ENCODE results near the gene IFT80. TPM values are rescaled to one million over a fixed set of nuclear protein-coding genes. Genes with fewer than 3 reads are reported as not detected.

The IFT80 gene
- total and polyA plus RNA-seq, 9 of the 15 experiments (the other 6 are each of a cell fraction or from before 2014, with no cell fraction given) = 6.7 to 21.1 (median 16.4) TPM

GRCh38 chr3:160210799-160211221, 188.2 kb downstream of the IFT80 start (continued):
- TF ChIP-seq, protein P1, sequence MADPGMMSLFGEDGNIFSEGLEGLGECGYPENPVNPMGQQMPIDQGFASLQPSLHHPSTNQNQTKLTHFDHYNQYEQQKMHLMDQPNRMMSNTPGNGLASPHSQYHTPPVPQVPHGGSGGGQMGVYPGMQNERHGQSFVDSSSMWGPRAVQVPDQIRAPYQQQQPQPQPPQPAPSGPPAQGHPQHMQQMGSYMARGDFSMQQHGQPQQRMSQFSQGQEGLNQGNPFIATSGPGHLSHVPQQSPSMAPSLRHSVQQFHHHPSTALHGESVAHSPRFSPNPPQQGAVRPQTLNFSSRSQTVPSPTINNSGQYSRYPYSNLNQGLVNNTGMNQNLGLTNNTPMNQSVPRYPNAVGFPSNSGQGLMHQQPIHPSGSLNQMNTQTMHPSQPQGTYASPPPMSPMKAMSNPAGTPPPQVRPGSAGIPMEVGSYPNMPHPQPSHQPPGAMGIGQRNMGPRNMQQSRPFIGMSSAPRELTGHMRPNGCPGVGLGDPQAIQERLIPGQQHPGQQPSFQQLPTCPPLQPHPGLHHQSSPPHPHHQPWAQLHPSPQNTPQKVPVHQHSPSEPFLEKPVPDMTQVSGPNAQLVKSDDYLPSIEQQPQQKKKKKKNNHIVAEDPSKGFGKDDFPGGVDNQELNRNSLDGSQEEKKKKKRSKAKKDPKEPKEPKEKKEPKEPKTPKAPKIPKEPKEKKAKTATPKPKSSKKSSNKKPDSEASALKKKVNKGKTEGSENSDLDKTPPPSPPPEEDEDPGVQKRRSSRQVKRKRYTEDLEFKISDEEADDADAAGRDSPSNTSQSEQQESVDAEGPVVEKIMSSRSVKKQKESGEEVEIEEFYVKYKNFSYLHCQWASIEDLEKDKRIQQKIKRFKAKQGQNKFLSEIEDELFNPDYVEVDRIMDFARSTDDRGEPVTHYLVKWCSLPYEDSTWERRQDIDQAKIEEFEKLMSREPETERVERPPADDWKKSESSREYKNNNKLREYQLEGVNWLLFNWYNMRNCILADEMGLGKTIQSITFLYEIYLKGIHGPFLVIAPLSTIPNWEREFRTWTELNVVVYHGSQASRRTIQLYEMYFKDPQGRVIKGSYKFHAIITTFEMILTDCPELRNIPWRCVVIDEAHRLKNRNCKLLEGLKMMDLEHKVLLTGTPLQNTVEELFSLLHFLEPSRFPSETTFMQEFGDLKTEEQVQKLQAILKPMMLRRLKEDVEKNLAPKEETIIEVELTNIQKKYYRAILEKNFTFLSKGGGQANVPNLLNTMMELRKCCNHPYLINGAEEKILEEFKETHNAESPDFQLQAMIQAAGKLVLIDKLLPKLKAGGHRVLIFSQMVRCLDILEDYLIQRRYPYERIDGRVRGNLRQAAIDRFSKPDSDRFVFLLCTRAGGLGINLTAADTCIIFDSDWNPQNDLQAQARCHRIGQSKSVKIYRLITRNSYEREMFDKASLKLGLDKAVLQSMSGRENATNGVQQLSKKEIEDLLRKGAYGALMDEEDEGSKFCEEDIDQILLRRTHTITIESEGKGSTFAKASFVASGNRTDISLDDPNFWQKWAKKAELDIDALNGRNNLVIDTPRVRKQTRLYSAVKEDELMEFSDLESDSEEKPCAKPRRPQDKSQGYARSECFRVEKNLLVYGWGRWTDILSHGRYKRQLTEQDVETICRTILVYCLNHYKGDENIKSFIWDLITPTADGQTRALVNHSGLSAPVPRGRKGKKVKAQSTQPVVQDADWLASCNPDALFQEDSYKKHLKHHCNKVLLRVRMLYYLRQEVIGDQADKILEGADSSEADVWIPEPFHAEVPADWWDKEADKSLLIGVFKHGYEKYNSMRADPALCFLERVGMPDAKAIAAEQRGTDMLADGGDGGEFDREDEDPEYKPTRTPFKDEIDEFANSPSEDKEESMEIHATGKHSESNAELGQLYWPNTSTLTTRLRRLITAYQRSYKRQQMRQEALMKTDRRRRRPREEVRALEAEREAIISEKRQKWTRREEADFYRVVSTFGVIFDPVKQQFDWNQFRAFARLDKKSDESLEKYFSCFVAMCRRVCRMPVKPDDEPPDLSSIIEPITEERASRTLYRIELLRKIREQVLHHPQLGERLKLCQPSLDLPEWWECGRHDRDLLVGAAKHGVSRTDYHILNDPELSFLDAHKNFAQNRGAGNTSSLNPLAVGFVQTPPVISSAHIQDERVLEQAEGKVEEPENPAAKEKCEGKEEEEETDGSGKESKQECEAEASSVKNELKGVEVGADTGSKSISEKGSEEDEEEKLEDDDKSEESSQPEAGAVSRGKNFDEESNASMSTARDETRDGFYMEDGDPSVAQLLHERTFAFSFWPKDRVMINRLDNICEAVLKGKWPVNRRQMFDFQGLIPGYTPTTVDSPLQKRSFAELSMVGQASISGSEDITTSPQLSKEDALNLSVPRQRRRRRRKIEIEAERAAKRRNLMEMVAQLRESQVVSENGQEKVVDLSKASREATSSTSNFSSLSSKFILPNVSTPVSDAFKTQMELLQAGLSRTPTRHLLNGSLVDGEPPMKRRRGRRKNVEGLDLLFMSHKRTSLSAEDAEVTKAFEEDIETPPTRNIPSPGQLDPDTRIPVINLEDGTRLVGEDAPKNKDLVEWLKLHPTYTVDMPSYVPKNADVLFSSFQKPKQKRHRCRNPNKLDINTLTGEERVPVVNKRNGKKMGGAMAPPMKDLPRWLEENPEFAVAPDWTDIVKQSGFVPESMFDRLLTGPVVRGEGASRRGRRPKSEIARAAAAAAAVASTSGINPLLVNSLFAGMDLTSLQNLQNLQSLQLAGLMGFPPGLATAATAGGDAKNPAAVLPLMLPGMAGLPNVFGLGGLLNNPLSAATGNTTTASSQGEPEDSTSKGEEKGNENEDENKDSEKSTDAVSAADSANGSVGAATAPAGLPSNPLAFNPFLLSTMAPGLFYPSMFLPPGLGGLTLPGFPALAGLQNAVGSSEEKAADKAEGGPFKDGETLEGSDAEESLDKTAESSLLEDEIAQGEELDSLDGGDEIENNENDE (IDR thresholded peaks at IDR 0.05; ENCODE audit: low read depth, low read length) = no peak
- TF ChIP-seq SIN3A (IDR thresholded peaks at IDR 0.05; ENCODE audit: borderline replicate concordance in 2 of 2, control insufficient read depth in 1 of 2, low read depth in 2 of 2, low read length in 2 of 2) = no peak
- TF ChIP-seq, protein P2, sequence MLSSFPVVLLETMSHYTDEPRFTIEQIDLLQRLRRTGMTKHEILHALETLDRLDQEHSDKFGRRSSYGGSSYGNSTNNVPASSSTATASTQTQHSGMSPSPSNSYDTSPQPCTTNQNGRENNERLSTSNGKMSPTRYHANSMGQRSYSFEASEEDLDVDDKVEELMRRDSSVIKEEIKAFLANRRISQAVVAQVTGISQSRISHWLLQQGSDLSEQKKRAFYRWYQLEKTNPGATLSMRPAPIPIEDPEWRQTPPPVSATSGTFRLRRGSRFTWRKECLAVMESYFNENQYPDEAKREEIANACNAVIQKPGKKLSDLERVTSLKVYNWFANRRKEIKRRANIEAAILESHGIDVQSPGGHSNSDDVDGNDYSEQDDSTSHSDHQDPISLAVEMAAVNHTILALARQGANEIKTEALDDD (IDR thresholded peaks at IDR 0.05) = no peak
- TF ChIP-seq ZNF253 (CRISPR knock-in tag; conservative IDR thresholded peaks at IDR 0.05) = no peak
- TF ChIP-seq NRF1 (conservative IDR thresholded peaks at IDR 0.05 in 1 of 2, IDR thresholded peaks at IDR 0.05 in 1 of 2) = no peak
- peak; percentile 58; the same call in 1 of the 2 replicates for TF ChIP-seq CREM (IDR thresholded peaks at IDR 0.05; ENCODE audit: low read depth)
- TF ChIP-seq ZNF324 (CRISPR knock-in tag; IDR thresholded peaks at IDR 0.05) = no peak
- TF ChIP-seq EP300 (IDR thresholded peaks at IDR 0.05; ENCODE audit: low read length) = peak; percentile 39; the same call in 1 of the 2 replicates
- no peak for TF ChIP-seq ZNF239 (CRISPR knock-in tag; IDR thresholded peaks at IDR 0.05)
- TF ChIP-seq, protein P3, sequence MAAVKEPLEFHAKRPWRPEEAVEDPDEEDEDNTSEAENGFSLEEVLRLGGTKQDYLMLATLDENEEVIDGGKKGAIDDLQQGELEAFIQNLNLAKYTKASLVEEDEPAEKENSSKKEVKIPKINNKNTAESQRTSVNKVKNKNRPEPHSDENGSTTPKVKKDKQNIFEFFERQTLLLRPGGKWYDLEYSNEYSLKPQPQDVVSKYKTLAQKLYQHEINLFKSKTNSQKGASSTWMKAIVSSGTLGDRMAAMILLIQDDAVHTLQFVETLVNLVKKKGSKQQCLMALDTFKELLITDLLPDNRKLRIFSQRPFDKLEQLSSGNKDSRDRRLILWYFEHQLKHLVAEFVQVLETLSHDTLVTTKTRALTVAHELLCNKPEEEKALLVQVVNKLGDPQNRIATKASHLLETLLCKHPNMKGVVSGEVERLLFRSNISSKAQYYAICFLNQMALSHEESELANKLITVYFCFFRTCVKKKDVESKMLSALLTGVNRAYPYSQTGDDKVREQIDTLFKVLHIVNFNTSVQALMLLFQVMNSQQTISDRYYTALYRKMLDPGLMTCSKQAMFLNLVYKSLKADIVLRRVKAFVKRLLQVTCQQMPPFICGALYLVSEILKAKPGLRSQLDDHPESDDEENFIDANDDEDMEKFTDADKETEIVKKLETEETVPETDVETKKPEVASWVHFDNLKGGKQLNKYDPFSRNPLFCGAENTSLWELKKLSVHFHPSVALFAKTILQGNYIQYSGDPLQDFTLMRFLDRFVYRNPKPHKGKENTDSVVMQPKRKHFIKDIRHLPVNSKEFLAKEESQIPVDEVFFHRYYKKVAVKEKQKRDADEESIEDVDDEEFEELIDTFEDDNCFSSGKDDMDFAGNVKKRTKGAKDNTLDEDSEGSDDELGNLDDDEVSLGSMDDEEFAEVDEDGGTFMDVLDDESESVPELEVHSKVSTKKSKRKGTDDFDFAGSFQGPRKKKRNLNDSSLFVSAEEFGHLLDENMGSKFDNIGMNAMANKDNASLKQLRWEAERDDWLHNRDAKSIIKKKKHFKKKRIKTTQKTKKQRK (IDR thresholded peaks at IDR 0.05; ENCODE audit: borderline replicate concordance, low read depth, low read length) = no peak

Data from K562 (cell line).